GM18861 (cell line): Measurements from ENCODE around the gene ITK.

Source experiments
- ATAC-seq: cut with Tn5 transposase; IDR thresholded peaks from one replicate; pipeline ENCODE4 v1.9.1; 2021; ENCODE audit not compliant: unreplicated experiment

Gene ITK

GRCh38 chr5:157303667-157304327, 123.2 kb downstream of the ITK start:
- no peak for ATAC-seq
